Loucy (cell line): ENCODE results near the gene CPEB4.

ENCODE experiments used
- H2AFZ ChIP-seq: fragments of 200-600 bp; sonication (generic); 2 replicates; pipeline ENCODE4 v1.6.0; 2016; ENCODE audit warnings: antibody characterized with exemption, mild to moderate bottlenecking, low read length, moderate library complexity
- H3F3A ChIP-seq: fragments of 200-600 bp; 2 replicates; pipeline ENCODE4 v1.6.0; 2016; ENCODE audit warnings: antibody characterized with exemption, low read depth, mild to moderate bottlenecking
- H3K27me3 ChIP-seq: fragments of 200-600 bp; sonication (generic); 2 replicates; pipeline ENCODE4 v1.6.1; 2014; ENCODE audit warnings: low read length, mild to moderate bottlenecking; ENCODE audit not compliant: insufficient read depth, poor library complexity, severe bottlenecking
- H3K36me3 ChIP-seq: fragments of 200-600 bp; sonication (generic); 2 replicates; pipeline ENCODE4 v1.6.1; 2016; ENCODE audit warnings: low read length; ENCODE audit not compliant: insufficient read depth
- H3K4me1 ChIP-seq: fragments of 200-600 bp; sonication (generic); 2 replicates; pipeline ENCODE4 v1.5.1; 2014; ENCODE audit warnings: low read length, mild to moderate bottlenecking; ENCODE audit not compliant: insufficient read depth, poor library complexity, severe bottlenecking
- H3K4me2 ChIP-seq: fragments of 200-600 bp; sonication (generic); 2 replicates; pipeline ENCODE4 v1.6.0; 2014; ENCODE audit warnings: antibody characterized with exemption, low read length, low read depth, mild to moderate bottlenecking; ENCODE audit not compliant: poor library complexity, severe bottlenecking
- H3K4me3 ChIP-seq: fragments of 200-600 bp; sonication (generic); 2 replicates; pipeline ENCODE4 v1.5.1; 2014; ENCODE audit warnings: low read length, mild to moderate bottlenecking, mixed read lengths; ENCODE audit not compliant: poor library complexity, severe bottlenecking
- H3K79me2 ChIP-seq: fragments of 200-600 bp; sonication (generic); 2 replicates; pipeline ENCODE4 v1.6.1; 2014; ENCODE audit warnings: low read length; ENCODE audit not compliant: insufficient read depth
- H3K9ac ChIP-seq: fragments of 200-600 bp; sonication (generic); 2 replicates; pipeline ENCODE4 v1.6.0; 2014; ENCODE audit warnings: mild to moderate bottlenecking, low read depth, low read length, moderate library complexity; ENCODE audit not compliant: poor library complexity, severe bottlenecking
- H3K9me2 ChIP-seq: fragments of 200-600 bp; sonication (generic); replicated peaks from 2 replicates; pipeline ENCODE4 v1.6.1; 2016; ENCODE audit warnings: low read depth, low read length, mixed read lengths
- H3K9me3 ChIP-seq: fragments of 200-600 bp; sonication (generic); 2 replicates; pipeline ENCODE4 v1.6.1; 2014; ENCODE audit warnings: mild to moderate bottlenecking, antibody characterized with exemption, low read length, low read depth; ENCODE audit not compliant: insufficient read depth
- H4K20me1 ChIP-seq: fragments of 200-600 bp; sonication (generic); 2 replicates; pipeline ENCODE4 v1.6.0; 2014; ENCODE audit warnings: antibody characterized with exemption, low read length, mild to moderate bottlenecking; ENCODE audit not compliant: insufficient read depth, poor library complexity, severe bottlenecking
- EZH2phosphoT487 ChIP-seq: fragments of 200-600 bp; IDR thresholded peaks from 2 replicates; pipeline ENCODE4 v1.6.1; 2018; ENCODE audit warnings: antibody characterized with exemption, mild to moderate bottlenecking, moderate library complexity, borderline replicate concordance
- TF ChIP-seq, protein P1 (sequence below): fragments of 200-600 bp; sonication (generic); conservative IDR thresholded peaks from 2 replicates; pipeline ENCODE4 v1.5.1; 2014; ENCODE audit warnings: mild to moderate bottlenecking, antibody characterized with exemption, low read length

Gene CPEB4

DNA sequence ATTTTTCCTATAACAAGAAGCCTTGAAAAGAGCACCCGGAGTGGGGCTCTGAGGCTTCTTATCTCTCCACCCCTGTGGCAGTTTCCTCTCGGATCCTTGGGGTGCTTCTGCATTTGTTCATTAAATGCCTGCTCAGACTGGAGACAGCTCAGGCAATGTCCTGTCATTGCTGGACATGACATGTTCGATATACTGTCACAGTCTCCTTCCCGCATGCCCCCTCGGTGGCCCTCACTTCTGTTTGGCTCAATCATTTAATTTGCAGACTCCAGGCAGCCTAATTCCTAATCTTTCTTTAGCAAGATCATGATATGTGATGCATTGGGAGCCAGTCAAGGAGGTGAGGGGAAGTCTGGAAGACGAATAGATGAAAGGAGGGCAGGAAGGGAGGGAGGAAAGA is 37.5 kb upstream of the CPEB4 start:
- Histone ChIP-seq H4K20me1 (no peaks in the 10 kb centered on the region), H2AFZ (no peak overlapping the region), H3K9me3 (no peaks in the 10 kb centered on the region), H3K36me3 (no peaks in the 10 kb centered on the region), H3K27me3 (no peaks in the 10 kb centered on the region), H3K9ac (no peak overlapping the region), H3K79me2 (no peaks in the 10 kb centered on the region), H3F3A (no peaks in the 10 kb centered on the region), H3K4me1 (no peaks in the 10 kb centered on the region), H3K4me3 (no peak overlapping the region), H3K9me2 (no peaks in the 10 kb centered on the region), H3K4me2 (no peak overlapping the region)
- TF ChIP-seq, protein P1, sequence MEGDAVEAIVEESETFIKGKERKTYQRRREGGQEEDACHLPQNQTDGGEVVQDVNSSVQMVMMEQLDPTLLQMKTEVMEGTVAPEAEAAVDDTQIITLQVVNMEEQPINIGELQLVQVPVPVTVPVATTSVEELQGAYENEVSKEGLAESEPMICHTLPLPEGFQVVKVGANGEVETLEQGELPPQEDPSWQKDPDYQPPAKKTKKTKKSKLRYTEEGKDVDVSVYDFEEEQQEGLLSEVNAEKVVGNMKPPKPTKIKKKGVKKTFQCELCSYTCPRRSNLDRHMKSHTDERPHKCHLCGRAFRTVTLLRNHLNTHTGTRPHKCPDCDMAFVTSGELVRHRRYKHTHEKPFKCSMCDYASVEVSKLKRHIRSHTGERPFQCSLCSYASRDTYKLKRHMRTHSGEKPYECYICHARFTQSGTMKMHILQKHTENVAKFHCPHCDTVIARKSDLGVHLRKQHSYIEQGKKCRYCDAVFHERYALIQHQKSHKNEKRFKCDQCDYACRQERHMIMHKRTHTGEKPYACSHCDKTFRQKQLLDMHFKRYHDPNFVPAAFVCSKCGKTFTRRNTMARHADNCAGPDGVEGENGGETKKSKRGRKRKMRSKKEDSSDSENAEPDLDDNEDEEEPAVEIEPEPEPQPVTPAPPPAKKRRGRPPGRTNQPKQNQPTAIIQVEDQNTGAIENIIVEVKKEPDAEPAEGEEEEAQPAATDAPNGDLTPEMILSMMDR, result no peak
- no peak for TF ChIP-seq EZH2phosphoT487

DNA sequence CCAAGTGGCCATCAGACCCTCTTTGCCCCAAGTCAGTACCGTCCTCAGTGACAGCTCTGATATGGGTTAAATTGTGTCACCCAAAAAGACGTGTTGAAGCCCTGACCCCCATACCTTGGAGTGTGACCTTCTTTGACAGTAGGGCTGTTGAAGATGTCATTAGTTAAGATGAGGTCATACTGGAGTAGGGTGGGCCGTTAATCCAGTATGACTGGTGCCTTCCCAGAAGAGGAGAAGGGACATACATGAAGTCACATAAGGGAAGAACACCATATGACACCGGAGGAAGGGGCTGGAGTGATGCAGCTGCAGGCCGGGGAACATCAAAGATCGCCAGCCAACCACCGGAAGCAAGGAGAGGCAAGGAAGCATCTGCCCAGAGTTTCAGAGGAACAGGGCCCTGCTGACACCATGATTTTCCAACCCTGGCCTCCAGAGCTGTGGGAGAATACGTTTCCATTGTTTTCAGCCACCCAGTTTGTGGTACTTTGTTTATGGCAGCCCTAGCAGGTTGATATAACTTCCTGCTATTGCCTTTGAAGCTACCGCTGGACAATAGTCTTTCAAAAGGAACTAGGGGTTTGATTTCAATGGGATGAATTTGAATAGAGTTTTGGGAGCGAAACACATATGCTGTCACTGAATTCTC is 36.4 kb upstream of the CPEB4 start:
- no peak overlapping the region for H3K4me3 ChIP-seq
- no peaks in the 10 kb centered on the region for H3K27me3 ChIP-seq
- no peaks in the 10 kb centered on the region for H4K20me1 ChIP-seq
- H3K79me2 ChIP-seq, result no peaks in the 10 kb centered on the region
- no peak overlapping the region for H2AFZ ChIP-seq
- TF ChIP-seq, protein P1, result no peak
- no peak for TF ChIP-seq EZH2phosphoT487
- H3F3A ChIP-seq, result no peaks in the 10 kb centered on the region
- H3K9me3 ChIP-seq, result no peaks in the 10 kb centered on the region
- no peaks in the 10 kb centered on the region for H3K4me1 ChIP-seq
- no peak overlapping the region for H3K9ac ChIP-seq
- H3K36me3 ChIP-seq, result no peaks in the 10 kb centered on the region
- H3K4me2 ChIP-seq, result no peak overlapping the region
- H3K9me2 ChIP-seq, result no peaks in the 10 kb centered on the region

DNA sequence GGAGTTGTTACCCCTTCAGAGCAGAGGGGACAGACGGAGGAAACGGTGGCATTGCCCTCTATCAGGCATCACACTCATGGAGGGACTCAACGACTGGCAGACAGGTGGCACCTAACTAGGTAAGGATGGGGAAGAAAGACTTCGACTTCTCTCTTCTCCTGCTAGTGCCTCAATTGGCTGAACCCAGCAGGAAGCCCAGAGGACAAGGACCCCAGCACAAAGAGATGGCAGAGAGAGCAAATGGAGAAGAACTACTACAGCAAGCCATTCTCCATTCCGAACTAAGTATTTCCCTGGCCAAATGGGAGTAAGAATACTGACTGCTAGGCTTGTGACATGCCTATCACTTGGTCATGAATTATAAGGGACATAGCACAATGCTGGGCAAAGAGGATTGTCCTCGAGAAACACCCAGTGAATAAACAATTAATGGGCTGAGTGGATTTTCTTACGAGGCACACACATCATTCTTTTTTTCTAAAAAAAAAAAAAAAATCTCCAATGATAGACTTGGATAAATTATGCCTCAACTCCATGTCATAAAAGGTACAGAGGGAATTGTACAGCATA is 35.3 kb upstream of the CPEB4 start:
- TF ChIP-seq EZH2phosphoT487, result no peak
- TF ChIP-seq, protein P1, result no peak
- no peaks in the 10 kb centered on the region for H3K9me3 ChIP-seq
- no peaks in the 10 kb centered on the region for H3K27me3 ChIP-seq
- no peaks in the 10 kb centered on the region for H3K79me2 ChIP-seq
- H3K9ac ChIP-seq, result no peak overlapping the region
- H4K20me1 ChIP-seq, result no peaks in the 10 kb centered on the region
- no peaks in the 10 kb centered on the region for H3F3A ChIP-seq
- H3K36me3 ChIP-seq, result no peaks in the 10 kb centered on the region
- no peaks in the 10 kb centered on the region for H3K9me2 ChIP-seq
- H3K4me3 ChIP-seq, result no peak overlapping the region
- H3K4me2 ChIP-seq, result no peak overlapping the region
- no peaks in the 10 kb centered on the region for H3K4me1 ChIP-seq
- H2AFZ ChIP-seq, result no peak overlapping the region
